HFFc6 (cell line): ENCODE data around the gene KCNJ13. TPM values are rescaled to one million over a fixed set of nuclear protein-coding genes. Genes with fewer than 3 reads are reported as not detected.

Source experiments
- DNase-seq: peaks from one replicate; pipeline ENCODE4 v3.0.0-alpha.2; 2018
- H3K27ac Mint-ChIP-seq: 2 replicates; pipeline ENCODE4 v1.8.0; 2020; ENCODE audit warnings: mild to moderate bottlenecking, mixed read lengths
- H3K27me3 Mint-ChIP-seq: 2 replicates; pipeline ENCODE4 v1.8.0; 2021; ENCODE audit warnings: mild to moderate bottlenecking, moderate library complexity, mixed read lengths; ENCODE audit not compliant: insufficient read depth
- H3K36me3 Mint-ChIP-seq: 2 replicates; pipeline ENCODE4 v1.8.0; 2021; ENCODE audit warnings: low read depth, mixed read lengths
- H3K4me1 Mint-ChIP-seq: 2 replicates; pipeline ENCODE4 v1.8.0; 2020; ENCODE audit warnings: low read depth, mixed read lengths
- H3K4me3 Mint-ChIP-seq: 2 replicates; pipeline ENCODE4 v1.8.0; 2020; ENCODE audit warnings: mild to moderate bottlenecking, moderate library complexity, mixed read lengths
- H3K9me3 Mint-ChIP-seq: 2 replicates; pipeline ENCODE4 v1.8.0; 2020; ENCODE audit warnings: mild to moderate bottlenecking, mixed read lengths
- CTCF ChIP-seq: fragments of 200-600 bp; sonication (generic); IDR thresholded peaks from 2 replicates; pipeline ENCODE4 v1.5.0; 2021; ENCODE audit warnings: antibody characterized with exemption, mild to moderate bottlenecking
- total RNA-seq, 6 experiments: library from RNA; stranded (reverse); fragmentation: NEBNext Ultra II Directional; extraction: Animal tissue kit (Norgen Biotek cat#: 25700); gene quantifications; 2 replicates in 1 of 6; 3 replicates in 5 of 6; pipeline ENCODE4 v1.2.3, GENCODE V29; 2021

Gene KCNJ13
- total RNA-seq, 6 experiments from 2014 or later: not detected

GRCh38 chr2:232750135-232750671 lies 26.2 kb downstream of the KCNJ13 start:
- Mint-ChIP-seq H3K4me3 (no peak overlapping the region), H3K4me1 (no peaks in the 10 kb centered on the region), H3K36me3 (peaks cover 7% of the 10 kb centered on the region), H3K9me3 (no peaks in the 10 kb centered on the region), H3K27me3 (no peaks in the 10 kb centered on the region), H3K27ac (no peak overlapping the region)
- DNase-seq: no peak
- no peak for TF ChIP-seq CTCF

DNA sequence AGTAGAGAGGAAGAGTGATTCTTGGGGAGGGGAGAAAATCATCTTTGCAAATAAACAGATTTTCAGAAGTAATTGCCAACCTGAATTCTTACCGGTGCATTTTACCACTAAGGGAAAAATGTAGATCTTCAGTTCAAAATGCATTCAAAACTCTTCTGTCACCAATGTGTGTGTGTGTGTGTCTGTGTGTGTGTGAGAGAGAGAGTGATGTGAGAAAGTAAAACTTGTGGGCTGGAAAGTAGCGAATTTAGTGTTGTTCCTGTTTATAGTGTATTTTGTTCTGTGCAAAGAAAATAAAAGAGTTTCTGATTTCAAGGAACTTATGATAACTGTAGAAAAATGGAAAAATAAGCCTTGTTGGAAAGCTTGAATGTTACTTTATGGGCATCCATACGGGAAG lies 27.0 kb downstream of the KCNJ13 start:
- Mint-ChIP-seq H3K9me3 (no peaks in the 10 kb centered on the region), H3K4me1 (no peaks in the 10 kb centered on the region), H3K36me3 (peaks cover 7% of the 10 kb centered on the region), H3K27me3 (no peaks in the 10 kb centered on the region), H3K27ac (no peak overlapping the region), H3K4me3 (no peak overlapping the region)
- no peak for TF ChIP-seq CTCF
- DNase-seq: no peak

- Mint-ChIP-seq H3K27ac (no peak overlapping the region), H3K4me3 (no peak overlapping the region), H3K36me3 (peaks cover 7% of the 10 kb centered on the region), H3K4me1 (no peaks in the 10 kb centered on the region), H3K9me3 (no peaks in the 10 kb centered on the region), H3K27me3 (no peaks in the 10 kb centered on the region)
- no peak for DNase-seq
- no peak for TF ChIP-seq CTCF
These were observed 28.3 kb downstream of the KCNJ13 start for GRCh38 chr2:232748038-232748437.

- no peak for TF ChIP-seq CTCF
- no peaks in the 10 kb centered on the region for H3K9me3 Mint-ChIP-seq
- peaks cover 7% of the 10 kb centered on the region for H3K36me3 Mint-ChIP-seq
- H3K27ac Mint-ChIP-seq: no peak overlapping the region
- no peaks in the 10 kb centered on the region for H3K4me1 Mint-ChIP-seq
- no peak overlapping the region for H3K4me3 Mint-ChIP-seq
- H3K27me3 Mint-ChIP-seq: no peaks in the 10 kb centered on the region
- DNase-seq: no peak
These were observed 31.4 kb downstream of the KCNJ13 start for GRCh38 chr2:232744963-232745362.

GRCh38 chr2:232741972-232742371 lies 34.4 kb downstream of the KCNJ13 start:
- Mint-ChIP-seq H3K36me3 (peaks cover 7% of the 10 kb centered on the region), H3K4me3 (no peak overlapping the region), H3K27me3 (no peaks in the 10 kb centered on the region), H3K9me3 (no peaks in the 10 kb centered on the region), H3K4me1 (no peaks in the 10 kb centered on the region), H3K27ac (no peak overlapping the region)
- DNase-seq: no peak
- TF ChIP-seq CTCF: no peak

- H3K9me3 Mint-ChIP-seq: no peaks in the 10 kb centered on the region
- DNase-seq: no peak
- no peak overlapping the region for H3K4me3 Mint-ChIP-seq
- TF ChIP-seq CTCF: no peak
- H3K27ac Mint-ChIP-seq: no peak overlapping the region
- no peaks in the 10 kb centered on the region for H3K27me3 Mint-ChIP-seq
- no peaks in the 10 kb centered on the region for H3K4me1 Mint-ChIP-seq
- peaks cover 7% of the 10 kb centered on the region for H3K36me3 Mint-ChIP-seq
These were observed 35.1 kb downstream of the KCNJ13 start for GRCh38 chr2:232741294-232741693.
